Neural progenitor cell (in vitro differentiated cells): ENCODE measurements around the gene ATG16L1.

Experiments
- EZH2 ChIP-seq: fragments of 200-600 bp; sonication (generic); IDR thresholded peaks from 2 replicates; pipeline ENCODE4 v1.6.1; 2017; ENCODE audit warnings: antibody characterized with exemption, mild to moderate bottlenecking, moderate library complexity
- EZH2phosphoT487 ChIP-seq: fragments of 200-600 bp; sonication (generic); IDR thresholded peaks from 2 replicates; pipeline ENCODE4 v1.6.1; 2017; ENCODE audit warnings: antibody characterized with exemption
- TF ChIP-seq, protein P1 (sequence below): fragments of 200-600 bp; sonication (generic); IDR thresholded peaks from 2 replicates; pipeline ENCODE4 v1.5.1; 2017; ENCODE audit warnings: antibody characterized with exemption, mild to moderate bottlenecking

DNA sequence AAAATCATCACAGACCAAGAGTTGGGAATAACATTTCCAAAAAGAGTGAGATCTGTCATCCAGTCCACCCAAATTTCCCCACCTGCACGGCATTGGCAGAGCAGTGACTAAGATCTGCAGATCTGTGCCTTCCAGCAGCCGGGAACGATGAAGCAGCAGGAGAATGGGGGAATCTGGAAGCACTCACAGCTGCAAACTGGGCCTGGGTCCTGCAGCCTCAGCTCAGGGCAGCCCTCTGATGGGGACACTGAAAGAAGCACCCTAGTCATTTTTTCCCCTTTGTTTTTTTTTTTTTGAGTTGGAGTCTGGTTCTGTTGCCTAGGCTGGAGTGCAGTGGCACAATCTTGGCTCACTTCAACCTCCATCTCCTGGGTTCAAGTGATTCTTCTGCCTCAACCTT, 51.8 kb downstream of the ATG16L1 start:
- TF ChIP-seq, protein P1, sequence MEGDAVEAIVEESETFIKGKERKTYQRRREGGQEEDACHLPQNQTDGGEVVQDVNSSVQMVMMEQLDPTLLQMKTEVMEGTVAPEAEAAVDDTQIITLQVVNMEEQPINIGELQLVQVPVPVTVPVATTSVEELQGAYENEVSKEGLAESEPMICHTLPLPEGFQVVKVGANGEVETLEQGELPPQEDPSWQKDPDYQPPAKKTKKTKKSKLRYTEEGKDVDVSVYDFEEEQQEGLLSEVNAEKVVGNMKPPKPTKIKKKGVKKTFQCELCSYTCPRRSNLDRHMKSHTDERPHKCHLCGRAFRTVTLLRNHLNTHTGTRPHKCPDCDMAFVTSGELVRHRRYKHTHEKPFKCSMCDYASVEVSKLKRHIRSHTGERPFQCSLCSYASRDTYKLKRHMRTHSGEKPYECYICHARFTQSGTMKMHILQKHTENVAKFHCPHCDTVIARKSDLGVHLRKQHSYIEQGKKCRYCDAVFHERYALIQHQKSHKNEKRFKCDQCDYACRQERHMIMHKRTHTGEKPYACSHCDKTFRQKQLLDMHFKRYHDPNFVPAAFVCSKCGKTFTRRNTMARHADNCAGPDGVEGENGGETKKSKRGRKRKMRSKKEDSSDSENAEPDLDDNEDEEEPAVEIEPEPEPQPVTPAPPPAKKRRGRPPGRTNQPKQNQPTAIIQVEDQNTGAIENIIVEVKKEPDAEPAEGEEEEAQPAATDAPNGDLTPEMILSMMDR: no peak
- no peak for TF ChIP-seq EZH2
- no peak for TF ChIP-seq EZH2phosphoT487
